HUDEP-2 (cell line): Measurements from ENCODE around the gene PTGIR.

Experiments used
- DNase-seq, 76 experiments: peaks; one replicate each; lab custom pipeline; 2025; ENCODE audit not compliant: unreplicated experiment in 76 of 76; lab: John Stamatoyannopoulos, UW

Gene PTGIR, protein sequence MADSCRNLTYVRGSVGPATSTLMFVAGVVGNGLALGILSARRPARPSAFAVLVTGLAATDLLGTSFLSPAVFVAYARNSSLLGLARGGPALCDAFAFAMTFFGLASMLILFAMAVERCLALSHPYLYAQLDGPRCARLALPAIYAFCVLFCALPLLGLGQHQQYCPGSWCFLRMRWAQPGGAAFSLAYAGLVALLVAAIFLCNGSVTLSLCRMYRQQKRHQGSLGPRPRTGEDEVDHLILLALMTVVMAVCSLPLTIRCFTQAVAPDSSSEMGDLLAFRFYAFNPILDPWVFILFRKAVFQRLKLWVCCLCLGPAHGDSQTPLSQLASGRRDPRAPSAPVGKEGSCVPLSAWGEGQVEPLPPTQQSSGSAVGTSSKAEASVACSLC

DNA sequence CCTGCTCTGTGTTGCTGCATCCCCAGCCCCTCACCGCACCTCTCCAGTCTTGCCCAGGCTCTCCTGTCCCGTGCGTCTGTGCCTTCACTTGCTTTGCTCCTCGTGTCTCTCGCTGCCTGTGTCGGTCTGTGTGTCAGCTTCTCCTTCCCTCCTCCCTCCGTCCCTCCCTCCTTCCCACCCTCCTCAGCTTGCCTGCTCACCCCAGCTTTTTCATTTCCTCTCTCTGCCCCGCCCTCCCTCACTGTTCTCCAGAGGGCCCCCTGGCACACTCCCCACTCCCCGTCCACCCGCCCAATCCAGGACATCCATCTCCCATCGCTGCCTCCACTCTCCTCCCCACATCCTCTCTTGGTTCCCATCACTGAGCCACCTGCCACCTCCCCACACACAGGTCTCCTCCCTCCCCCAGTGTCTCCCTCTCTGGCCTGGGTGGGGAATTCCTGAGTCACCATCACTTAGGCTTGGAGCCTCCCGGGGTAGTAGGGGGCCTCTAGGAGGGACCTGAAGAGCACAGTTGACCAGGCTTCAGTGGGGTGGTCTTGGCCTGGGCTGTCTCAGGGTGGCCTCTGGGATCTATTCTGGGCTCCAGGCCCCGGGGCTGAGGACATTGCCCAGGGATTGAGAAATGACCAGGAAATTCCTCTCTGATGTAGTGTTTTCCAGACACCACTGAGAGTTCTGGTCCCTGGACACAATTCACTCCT is at the start of gene PTGIR:
Gene PTGIR, minus strand, starts transcription at position 132 of the 704 bp plus-strand sequence. CDS start 864 bp downstream, outside the sequence.
- DNase-seq = peak in 1 of 76 experiments; percentile 21

DNA sequence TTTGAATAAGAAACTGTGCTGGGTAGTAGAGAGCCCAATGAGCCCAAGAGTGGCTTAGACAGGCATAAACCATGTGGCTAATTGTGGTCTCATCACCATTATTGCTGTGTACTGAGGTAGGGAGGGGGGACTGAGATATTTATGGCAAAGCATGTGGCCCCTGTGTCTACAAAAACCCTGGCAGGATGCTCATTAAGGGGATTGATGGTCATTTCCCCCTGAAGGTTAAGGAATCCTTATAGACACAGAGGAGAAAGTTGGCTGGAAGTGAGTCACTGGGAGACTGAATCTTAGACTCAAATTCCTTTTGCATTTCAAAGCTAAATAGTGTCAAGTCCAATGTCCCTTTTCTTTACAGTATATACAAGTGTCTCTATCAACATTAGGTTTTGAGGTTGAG is 45.9 kb upstream of the PTGIR start:
- DNase-seq = no peak

DNA sequence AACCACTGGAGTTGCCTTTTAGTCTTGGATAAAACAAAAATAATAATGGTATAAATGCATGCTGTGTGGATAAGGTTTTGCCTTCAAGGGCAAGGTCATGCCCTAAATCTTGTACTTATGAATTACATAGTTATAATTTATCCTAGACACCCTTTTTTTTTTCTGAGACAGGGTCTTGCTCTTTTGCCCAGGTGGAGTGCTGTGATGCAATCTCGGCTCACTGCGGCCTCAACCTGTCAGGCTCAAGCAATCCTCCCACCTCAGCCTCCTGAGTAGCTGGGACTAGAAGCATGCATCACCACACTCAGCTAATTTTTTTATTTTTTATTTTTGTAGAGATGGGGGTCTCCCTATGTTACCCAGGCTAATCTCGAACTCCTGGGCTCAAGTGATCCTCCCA is 43.8 kb upstream of the PTGIR start:
- no peak for DNase-seq

DNA sequence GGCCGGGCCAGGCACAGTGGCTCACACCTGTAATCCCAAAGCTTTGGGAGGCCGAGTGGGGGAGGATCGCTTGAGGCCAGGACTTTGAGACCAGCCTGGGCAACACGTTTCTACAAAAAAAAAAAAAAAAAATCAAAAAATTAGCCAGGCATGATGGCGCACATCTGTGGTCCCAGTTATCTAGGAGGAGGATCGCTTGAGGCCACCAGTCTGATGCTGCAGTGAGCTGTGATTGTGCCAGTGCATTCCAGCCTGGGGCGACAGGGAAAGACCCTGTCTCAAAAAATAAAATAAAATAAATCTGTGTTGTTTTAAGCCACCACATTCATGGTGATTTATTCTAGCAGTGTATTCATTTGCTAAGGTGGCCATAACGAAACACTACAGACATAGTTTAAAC is 40.2 kb upstream of the PTGIR start:
- no peak for DNase-seq

DNA sequence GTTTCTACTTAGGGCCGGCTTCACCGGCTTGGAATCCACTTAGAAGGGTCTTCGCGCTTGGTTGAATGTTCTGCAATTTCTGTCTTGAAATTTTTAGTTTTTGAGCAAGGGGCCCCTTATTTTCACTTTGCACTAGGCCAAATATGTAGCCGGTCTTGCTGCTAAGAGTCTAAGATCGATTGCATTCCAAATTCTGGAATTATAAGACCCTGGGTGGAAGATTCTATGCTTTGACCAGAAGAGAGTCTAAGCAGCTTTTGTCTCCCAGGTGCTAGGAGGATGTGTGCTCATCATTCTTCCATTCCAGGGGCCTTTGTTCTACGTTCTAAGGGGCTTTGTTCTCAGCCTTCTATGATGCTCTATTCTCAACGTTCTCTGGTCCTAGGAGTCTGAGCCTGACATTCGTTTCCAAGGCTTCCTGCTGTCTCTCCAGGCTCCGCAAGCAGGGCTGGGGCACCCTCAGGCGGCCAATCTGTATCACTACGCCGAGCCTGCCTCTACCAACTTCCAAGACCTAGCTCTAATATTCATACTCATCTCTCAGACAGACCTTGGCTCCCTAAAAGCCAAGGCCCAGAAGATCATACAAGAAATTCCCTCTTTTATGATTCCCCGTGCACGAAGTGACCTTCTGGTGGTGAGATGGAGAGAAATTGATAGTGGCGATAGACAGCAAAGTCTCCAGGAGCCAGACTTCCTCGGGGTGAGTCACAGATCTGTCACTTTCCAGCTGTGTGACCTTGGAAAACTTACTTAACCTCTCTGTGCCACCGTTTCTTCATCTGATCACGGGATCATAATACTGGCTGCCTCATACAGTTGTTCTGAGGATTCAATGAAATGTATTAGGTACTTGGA is 37.1 kb upstream of the PTGIR start:
- DNase-seq = peak in 73 of 76 experiments; percentile 31 to 89 (median 73)

DNA sequence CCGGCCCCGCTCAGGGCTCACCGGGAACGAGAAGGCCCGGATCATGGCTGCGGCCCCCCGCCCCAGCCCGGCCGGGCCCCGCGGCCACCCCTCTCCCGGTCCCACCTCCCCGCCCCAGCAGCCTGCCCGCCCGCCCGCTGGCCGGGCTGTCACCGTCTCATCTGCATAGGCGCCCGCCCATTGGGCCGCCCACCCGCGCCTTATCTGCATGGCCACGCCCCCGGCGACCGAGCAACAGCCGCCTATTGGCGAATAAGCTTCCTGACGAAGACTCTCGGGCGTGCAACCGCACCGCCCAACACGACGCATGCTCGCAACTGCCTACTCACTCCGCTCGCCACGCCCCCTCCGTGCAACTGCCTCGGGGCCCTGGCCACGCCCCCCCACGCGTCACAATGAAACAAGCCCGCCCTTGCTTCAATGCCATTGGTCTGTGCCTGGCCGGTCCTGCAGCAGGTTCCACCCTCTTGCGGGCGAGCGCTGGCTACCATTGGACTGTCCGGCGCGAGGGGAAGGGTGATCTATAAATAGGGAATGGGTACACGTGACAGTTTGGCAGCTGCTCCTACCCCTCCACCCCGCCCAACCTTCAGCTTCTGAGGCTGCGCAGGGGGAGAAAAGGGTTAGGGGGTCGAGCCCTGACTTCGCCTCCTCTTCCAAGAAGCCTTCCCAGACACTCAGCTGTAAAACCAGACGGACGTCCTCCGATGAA is 36.3 kb upstream of the PTGIR start, which contains the start of gene DACT3:
Gene DACT3, minus strand, starts transcription at position 163 of the 712 bp plus-strand sequence. Its CDS starts 118 bp downstream, at position 45.
- DNase-seq = peak; percentile 84 to 100 (median 100)

DNA sequence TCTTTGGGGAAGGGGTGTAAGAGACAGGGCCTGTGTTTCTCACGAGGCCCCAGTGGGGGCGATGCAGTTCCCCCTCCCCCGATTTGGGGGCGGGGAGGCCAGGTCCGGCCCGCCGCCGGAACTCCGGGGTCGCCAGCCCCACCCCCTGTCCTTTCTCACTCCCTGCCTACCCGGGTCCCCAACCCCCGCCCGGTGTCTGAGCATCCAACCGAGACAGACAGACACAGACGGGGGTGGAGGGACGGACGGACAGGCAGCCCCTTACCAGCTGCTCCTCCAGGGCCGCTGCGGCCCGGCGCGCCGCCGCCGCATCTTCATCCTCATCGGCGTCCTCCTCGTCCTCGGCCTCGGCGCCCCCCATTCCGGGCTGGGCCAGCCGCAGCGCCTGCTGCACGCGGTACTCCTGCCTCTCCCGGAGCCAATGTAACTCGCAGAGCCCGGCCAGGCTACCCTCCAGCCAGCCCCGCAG is 35.7 kb upstream of the PTGIR start:
- DNase-seq = peak in 1 of 76 experiments; percentile 41

DNA sequence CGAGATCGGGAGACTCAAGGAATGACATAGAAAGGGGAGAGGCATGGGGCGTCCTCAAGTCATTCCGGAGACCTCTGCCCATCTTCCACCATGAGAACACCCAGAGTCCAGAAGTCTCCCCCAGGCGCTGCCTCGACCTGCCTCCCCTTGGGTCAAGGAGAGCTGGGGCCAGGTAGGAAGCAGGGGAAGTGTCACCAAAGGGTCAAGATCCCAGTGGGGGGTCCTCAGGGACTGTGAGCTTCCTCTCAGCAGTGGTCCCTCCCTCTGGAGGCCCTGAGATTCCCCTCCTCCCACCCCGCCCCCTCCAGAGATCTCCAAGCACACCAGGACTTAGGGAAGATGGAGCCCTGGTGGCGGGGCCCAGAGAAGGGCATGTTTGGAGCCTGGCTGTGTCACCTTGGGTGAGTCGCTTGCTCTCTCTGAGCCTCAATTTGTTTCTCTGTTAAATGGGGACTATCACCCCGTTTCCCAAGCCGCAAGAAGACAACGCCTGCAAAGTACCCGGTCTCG is 35.2 kb upstream of the PTGIR start:
- no peak for DNase-seq

DNA sequence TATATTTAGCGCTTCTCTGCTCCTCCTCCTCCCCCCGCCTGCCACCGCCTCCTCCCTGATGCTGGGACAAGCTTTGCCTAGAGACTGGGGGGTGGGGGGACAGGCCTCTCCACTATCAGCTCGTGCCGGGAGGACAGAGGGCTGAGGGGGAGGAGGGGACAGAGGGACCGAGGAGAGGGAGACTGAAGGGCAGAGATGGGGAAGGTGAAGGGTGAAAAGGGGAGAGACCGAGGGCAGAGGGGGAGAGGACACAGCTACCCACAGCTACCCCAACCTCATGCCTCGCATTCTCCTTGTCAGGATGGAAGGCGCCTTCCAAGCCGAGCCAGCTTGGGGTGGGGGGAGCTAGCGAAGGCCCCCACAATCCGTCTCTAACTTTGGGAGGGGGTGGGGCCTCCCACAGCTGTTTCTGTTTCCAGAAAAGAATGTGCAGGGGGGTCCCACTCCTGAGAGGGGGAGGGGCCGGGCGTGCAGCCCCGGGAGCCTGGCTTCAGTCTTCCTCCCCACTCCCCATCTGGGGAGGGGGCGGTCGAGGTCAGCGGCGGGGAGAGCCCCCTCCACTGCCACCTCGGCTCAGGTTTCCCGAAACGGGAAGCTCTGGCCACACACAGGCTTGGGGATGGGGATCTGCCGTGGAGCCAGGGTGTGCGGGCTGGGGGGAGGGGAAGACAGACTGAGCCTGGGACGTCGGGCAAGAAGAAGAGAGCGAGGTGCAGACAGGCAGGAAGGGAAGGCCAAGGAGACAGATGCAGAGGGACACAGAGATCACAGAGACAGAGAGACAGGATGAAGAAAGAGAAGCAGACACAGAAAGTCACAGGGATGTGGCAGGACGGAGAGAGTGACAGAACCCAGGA is 34.5 kb upstream of the PTGIR start:
- DNase-seq = peak in 11 of 76 experiments; percentile 9 to 48 (median 28)

DNA sequence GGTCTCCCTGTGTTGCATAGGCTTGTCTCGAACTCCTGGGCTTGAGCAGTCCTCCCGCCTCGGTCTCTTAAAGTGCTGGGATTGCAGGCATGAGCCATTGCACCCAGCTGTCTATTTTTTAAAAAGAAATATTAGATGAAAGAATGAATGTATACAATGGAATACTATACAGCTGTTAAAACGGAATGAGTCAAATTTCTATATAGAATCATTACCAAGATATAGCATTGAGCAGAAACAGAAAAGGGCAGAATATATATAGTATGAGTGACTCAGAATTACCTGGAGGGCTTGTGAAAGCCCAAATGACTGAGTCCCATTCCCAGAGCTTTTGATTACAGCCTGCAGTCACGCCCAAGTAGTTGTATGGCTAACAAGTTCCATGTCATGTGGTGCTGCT is 31.7 kb upstream of the PTGIR start:
- DNase-seq = no peak

DNA sequence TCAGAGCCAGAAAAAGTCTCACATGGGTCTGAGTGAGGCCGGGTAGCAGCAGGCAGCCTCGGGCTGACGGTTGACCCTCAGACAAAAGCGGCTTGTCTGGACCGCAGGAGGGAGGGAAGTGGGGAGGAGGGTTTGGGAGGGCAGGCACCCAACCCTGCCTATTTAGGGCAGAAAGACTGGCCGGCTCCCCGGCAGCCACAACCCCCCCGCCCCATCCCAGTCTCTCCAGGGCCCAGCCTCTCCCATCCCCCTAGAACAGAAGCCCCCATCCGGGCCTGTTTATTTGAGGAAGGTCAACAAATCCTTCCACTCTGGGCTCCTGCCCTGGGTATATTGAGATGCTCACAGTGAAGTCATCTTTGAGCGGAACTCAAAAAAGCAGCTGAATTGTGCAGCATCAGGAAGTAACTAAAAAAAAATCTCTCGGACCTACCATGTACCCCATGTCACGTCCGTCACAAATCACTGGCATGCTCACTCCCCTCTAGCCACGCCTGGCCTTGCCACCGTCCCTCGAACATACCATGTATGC is 29.8 kb upstream of the PTGIR start:
- DNase-seq = no peak

DNA sequence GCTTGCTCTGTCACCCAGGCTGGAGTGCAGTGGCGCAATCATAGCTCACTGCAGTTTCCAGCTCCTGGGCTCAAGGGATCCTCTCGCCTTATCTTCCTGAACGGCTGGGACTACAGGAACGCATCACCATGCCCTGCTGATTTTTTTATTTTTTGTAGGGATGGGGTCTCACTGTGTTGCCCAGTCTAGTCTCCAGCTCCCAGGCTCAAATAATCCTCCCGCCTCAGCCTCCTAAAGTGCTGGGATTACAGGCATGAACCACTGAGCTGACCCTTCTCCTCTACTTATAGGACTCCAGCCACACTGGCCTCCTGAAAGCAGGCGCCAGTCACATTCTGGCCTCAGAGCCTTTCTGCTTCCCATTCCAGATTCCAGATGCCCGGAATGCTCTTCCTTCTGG is 25.6 kb upstream of the PTGIR start:
- no peak for DNase-seq

DNA sequence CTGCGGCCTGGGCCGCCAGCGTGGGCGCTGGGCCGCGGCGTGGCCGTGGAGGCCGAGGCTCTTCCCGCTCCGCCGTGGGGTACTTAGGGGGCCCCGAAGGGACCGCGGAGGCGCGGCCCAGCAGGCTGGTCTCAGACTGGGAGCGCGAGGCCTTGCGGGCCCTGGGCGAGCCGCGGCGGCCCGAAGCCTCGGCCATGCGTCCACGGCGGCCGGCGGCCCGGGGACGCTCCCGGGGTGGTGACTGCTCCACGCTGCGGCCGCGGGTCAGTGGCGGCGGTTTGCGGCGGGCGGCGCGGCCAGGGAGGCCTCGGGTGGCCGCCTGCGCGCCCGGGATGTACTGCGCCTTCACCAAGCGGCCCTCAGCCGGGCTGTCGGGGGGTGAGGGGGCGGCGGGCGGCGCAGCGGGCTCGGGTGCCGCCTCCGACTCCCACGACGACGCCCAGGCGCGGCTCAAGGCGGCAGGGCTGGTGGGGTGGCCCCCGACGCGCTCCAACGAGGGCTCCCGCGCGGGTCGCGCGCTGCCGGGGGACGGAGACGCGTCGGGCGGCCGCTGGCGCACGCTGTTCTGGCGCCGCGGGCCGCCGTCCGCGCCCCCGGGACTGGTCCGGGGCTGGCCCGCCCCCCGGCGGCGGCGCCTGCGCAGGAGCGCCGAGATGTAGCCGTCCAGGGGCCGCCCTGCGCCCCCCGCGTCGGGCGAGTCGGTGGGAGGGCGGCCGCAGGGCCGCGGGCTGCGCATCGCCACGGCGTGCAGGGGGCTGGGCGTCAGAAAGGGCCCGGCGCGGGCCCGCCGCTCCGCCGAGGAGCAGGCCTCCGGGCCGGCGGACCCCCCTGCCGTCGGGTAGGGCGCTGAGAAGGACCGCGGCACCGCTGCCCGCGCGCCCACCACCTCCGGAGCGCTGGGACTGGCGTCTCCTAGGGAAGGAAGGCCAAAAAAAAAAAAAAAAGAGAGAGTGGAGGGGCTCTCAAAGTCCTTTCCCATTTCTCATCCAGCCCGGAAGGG is 24.4 kb upstream of the PTGIR start:
- DNase-seq = no peak

DNA sequence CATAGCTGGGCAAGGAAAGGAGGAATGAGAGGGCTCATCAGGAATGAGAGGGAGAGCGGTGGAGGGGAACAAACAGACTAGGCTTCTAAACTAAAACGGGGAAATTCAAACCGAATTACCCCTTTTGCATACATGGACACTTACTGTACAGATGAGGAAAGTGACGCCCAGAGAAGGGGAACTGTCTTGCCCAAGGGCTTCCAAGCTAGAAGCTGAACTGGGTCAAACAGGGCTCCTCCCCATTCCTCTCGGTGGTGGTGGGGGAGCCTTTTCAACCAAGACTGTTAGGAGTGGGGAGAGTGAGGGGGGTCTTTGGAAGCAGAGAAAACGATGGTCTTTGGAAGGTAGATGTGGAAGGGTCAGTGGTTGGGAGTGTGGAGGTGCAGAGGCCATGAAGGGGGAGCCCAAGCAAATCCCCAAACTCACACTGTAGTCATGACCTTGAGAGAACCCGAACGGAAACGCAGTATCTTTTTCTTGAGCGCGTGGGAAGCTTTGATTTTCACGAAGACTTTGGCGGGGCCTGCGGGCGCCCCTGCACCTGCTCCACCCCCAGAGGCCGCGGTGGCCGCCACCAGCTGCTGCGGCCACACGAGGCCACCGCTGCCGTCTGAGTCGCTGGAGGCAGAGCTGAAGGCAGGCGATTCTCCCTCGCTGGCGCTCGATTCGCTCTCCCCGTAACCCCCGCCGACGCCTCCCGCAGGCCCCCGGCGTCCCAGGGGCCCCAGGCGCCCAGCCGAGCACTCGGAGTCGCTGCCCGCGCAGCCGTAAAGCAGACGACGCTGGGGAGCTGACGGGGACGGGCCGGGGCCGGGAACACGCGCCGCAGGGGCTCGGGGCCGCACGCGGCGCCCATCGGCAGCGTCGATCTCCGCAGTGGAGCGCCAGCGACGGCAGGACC is 23.4 kb upstream of the PTGIR start:
- DNase-seq = no peak

DNA sequence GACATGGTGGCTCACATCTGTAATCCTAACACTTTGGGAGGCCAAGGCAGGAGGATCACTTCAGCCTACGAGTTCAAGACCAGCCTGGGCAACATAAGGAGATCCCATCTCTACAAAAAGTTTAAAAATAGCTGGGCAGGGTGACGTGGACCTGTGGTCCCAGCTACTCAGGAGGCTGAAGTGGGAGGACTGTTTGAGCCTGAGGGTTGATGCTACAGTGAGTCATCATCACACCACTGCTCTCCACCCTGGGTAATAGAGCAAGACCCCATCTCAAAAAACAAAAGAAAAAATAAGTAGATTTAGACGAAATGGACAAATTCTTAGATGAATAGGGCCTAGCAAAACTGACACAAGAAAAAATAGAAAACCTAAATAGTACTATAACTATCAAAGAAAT is 21.5 kb upstream of the PTGIR start:
- no peak for DNase-seq

DNA sequence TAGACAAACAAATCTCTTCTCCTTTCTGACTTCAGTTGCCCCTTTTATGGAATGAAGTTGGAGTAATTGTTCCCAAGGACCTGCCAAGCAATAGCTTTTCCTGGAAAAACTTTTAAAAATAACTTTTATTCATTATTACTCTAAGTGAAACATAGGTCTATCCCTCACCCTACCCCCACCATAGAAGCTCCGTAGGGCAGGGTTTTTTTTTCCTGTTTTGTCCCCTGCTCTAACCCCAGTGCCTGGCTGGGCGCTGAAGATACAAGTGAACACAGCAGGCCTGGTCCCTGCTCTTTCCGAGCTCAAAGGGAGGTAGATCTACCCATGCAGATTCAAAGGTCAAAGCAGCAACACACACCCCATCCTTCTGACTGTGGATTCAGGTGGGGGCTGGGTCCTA is 19.8 kb upstream of the PTGIR start:
- DNase-seq = no peak

DNA sequence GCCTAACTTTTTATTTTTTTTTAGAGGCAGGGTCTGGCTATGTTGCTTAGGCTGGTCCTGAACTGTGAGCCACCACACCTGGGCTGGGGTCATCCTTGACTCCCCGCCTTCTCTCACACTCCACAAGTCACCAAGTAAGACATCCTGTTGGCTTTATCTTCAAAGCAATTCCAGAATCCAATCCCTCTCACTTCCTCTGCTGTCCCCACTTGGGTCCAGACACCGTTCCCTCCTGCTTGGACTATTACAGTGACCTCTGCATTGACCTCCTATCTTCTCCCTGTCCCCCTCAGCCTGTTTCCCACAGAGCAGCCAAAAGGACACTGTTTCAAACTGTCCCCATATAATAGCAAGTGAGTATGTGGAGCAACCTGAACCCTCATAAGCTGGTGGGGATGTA is 15.8 kb upstream of the PTGIR start:
- DNase-seq = no peak
